Measurements from ENCODE around the gene LSM2. TPM values are rescaled to one million over a fixed set of nuclear protein-coding genes. Genes with fewer than 3 reads are reported as not detected.

The LSM2 gene
- total and polyA plus RNA-seq, 9 of the 15 experiments (the other 6 are each of a cell fraction or from before 2014, with no cell fraction given) = 154 to 407 (median 223) TPM

- TF ChIP-seq ZFX (CRISPR knock-in tag; IDR thresholded peaks at IDR 0.05) (peak; percentile 99), OTX1 (CRISPR knock-in tag; IDR thresholded peaks at IDR 0.05) (no peak; the same call in 1 of the 2 replicates), ARHGAP35 (IDR thresholded peaks at IDR 0.05; ENCODE audit: partially characterized antibody) (no peak), ARID3A (IDR thresholded peaks at IDR 0.05; ENCODE audit: borderline replicate concordance, low read depth, low read length) (no peak), STAT5A (IDR thresholded peaks at IDR 0.05; ENCODE audit: borderline replicate concordance, low read length) (no peak; the same call in 1 of the 2 replicates), SRSF3 (IDR thresholded peaks at IDR 0.05; ENCODE audit: insufficient read depth, low read length) (no peak), HMG20B (CRISPR knock-in tag; IDR thresholded peaks at IDR 0.05) (no peak), POLR2A (conservative IDR thresholded peaks at IDR 0.05) (peak; percentile 97), ZNF561 (CRISPR knock-in tag; conservative IDR thresholded peaks at IDR 0.05) (0 out of 2 replicates have a peak, but pooled peaks have one; percentile 18), L3MBTL2 (IDR thresholded peaks at IDR 0.05) (peak; percentile 87), HOMEZ (CRISPR knock-in tag; IDR thresholded peaks at IDR 0.05) (no peak), SPI1 (IDR thresholded peaks at IDR 0.05; ENCODE audit: borderline replicate concordance, low read depth, low read length) (peak; percentile 99), MXD1 (CRISPR knock-in tag; IDR thresholded peaks at IDR 0.05; ENCODE audit: borderline replicate concordance, poor library complexity, severe bottlenecking) (peak; percentile 83), MCM5 (IDR thresholded peaks at IDR 0.05; ENCODE audit: low read depth) (no peak), SNIP1 (IDR thresholded peaks at IDR 0.05; ENCODE audit: low read depth) (no peak), FOS (IDR thresholded peaks at IDR 0.05; ENCODE audit: extremely low read depth, insufficient read length) (no peak), POLR2AphosphoS5 (IDR thresholded peaks at IDR 0.05; ENCODE audit: control insufficient read depth, insufficient read depth, low read depth, low read length) (peak; percentile 93), ZNF146 (CRISPR knock-in tag; IDR thresholded peaks at IDR 0.05; ENCODE audit: unreplicated experiment) (no peak), CBX1 (IDR thresholded peaks at IDR 0.05; ENCODE audit: low read depth) (peak; percentile 91; the same call in 1 of the 2 replicates), CBX8 (IDR thresholded peaks at IDR 0.05; ENCODE audit: borderline replicate concordance, extremely low read depth, low read depth, low read length, poor library complexity, severe bottlenecking) (no peak), MTF1 (CRISPR knock-in tag; IDR thresholded peaks at IDR 0.05; ENCODE audit: borderline replicate concordance) (no peak), ZNF197 (CRISPR knock-in tag; IDR thresholded peaks at IDR 0.05; ENCODE audit: low read depth) (no peak), CCAR2 (IDR thresholded peaks at IDR 0.05; ENCODE audit: low read depth, low read length) (no peak), VEZF1 (CRISPR knock-in tag; IDR thresholded peaks at IDR 0.05) (peak; percentile 91)
These were observed at the start of gene LSM2 (continued) for GRCh38 chr6:31806470-31807272.
